Measurements from ENCODE around the gene SFTA2. TPM values are rescaled to one million over a fixed set of nuclear protein-coding genes. Genes with fewer than 3 reads are reported as not detected.

Gene SFTA2
- total RNA-seq, 1 experiment from 2014 or later = not detected

- no peak overlapping the region for H3K4me3 Mint-ChIP-seq
These were observed 40.0 kb downstream of the SFTA2 start for GRCh38 chr6:30891816-30892538.

More at GRCh38 chr6:30891816-30892538, 40.0 kb downstream of the SFTA2 start:
- H3K4me2 ChIP-seq (ENCODE audit: insufficient read depth, insufficient read length, low read length) = no peak overlapping the region
- H2AK5ac ChIP-seq (ENCODE audit: insufficient read length, low read length) = no peak overlapping the region
- no peaks in the 10 kb centered on the region for H3K27me3 Mint-ChIP-seq (ENCODE audit: low read depth)
- peak overlapping the region in 1 of 3 experiments; percentile 41; a peak in 2 of 7 replicates for H3K27ac Mint-ChIP-seq
- H4K91ac ChIP-seq (ENCODE audit: insufficient read length, low read depth, low read length) = no peak overlapping the region
- H4K20me1 ChIP-seq (ENCODE audit: control insufficient read depth, insufficient read depth, insufficient read length) = no peaks in the 10 kb centered on the region
- no peak overlapping the region for H2BK15ac ChIP-seq (ENCODE audit: low read depth, low read length)
- no peak overlapping the region for H2BK5ac ChIP-seq (ENCODE audit: insufficient read length, low read length)
- H3K9me3 ChIP-seq (ENCODE audit: control insufficient read depth, low read depth, low read length) = no peaks in the 10 kb centered on the region
- no peak for TF ChIP-seq CTCF (conservative IDR thresholded peaks at IDR 0.05)
- H3K18ac ChIP-seq (ENCODE audit: insufficient read length, low read depth, low read length) = no peak overlapping the region
- H2BK120ac ChIP-seq (ENCODE audit: low read depth, low read length, poor library complexity, severe bottlenecking) = no peak overlapping the region
- H4K8ac ChIP-seq (replicated peaks; ENCODE audit: insufficient read length, low read depth, low read length) = no peak overlapping the region
- no peaks in the 10 kb centered on the region for H3K27me3 ChIP-seq (ENCODE audit: insufficient read depth, low read length)
- no peaks in the 10 kb centered on the region for H3K4me1 ChIP-seq (ENCODE audit: insufficient read depth, low read length)
- no peak overlapping the region for H4K5ac ChIP-seq (ENCODE audit: insufficient read length, low read depth, low read length)
- peaks cover 7% of the 10 kb centered on the region for H3K79me1 ChIP-seq (ENCODE audit: insufficient read depth, low read depth, low read length, poor library complexity, severe bottlenecking)
- no peaks in the 10 kb centered on the region for H3K23me2 ChIP-seq (ENCODE audit: insufficient read length, low read depth, low read length, poor library complexity, severe bottlenecking)
- no peak overlapping the region for H2BK12ac ChIP-seq (ENCODE audit: insufficient read length, low read depth, low read length)
- H2AFZ ChIP-seq (ENCODE audit: low read length) = no peak overlapping the region
- H3K27ac ChIP-seq (ENCODE audit: insufficient read length, low read depth, low read length) = no peak overlapping the region
- peaks cover 44 to 85% (median 83%) of the 10 kb centered on the region in 3 experiments for H3K36me3 Mint-ChIP-seq (ENCODE audit: insufficient read depth in 1 of 3, low read depth in 3 of 3)
- H3K79me2 ChIP-seq (ENCODE audit: insufficient read depth, low read length) = peaks cover 6% of the 10 kb centered on the region; the same call in 1 of the 2 replicates
- no CpG with 5 or more reads among the region's 21 CpGs for WGBS (ENCODE audit: extremely low coverage, insufficient read length, low lambda C conversion rate)
- H3T11ph ChIP-seq (ENCODE audit: low read length) = no peak overlapping the region
- H2BK20ac ChIP-seq (ENCODE audit: low read depth, low read length, poor library complexity, severe bottlenecking) = no peak overlapping the region
- no peak overlapping the region for H3K4ac ChIP-seq (ENCODE audit: low read depth, low read length)
- no peaks in the 10 kb centered on the region for H3K9me3 Mint-ChIP-seq
- no peak overlapping the region for H3K23ac ChIP-seq (ENCODE audit: insufficient read length, low read depth, low read length)
- H3K9ac ChIP-seq (ENCODE audit: extremely low read depth, insufficient read length, low read length) = no peak overlapping the region
- H3K14ac ChIP-seq (ENCODE audit: insufficient read depth, low read length) = no peak overlapping the region
- DNase-seq = peak; percentile 13
- H3K56ac ChIP-seq (ENCODE audit: insufficient read length, low read depth, low read length) = no peak overlapping the region
- peaks cover 32 to 38% of the 10 kb centered on the region in 2 experiments for H3K4me1 Mint-ChIP-seq

All from H9 (cell line).